ENCODE data around the gene ACSL1. TPM values are rescaled to one million over a fixed set of nuclear protein-coding genes. Genes with fewer than 3 reads are reported as not detected.
A peak's percentile ranks its signal among the peaks of the same experiment; 100 is the strongest.

The ACSL1 gene
- total RNA-seq, 2 experiments from 2014 or later = 22.0 to 22.2 TPM

DNA sequence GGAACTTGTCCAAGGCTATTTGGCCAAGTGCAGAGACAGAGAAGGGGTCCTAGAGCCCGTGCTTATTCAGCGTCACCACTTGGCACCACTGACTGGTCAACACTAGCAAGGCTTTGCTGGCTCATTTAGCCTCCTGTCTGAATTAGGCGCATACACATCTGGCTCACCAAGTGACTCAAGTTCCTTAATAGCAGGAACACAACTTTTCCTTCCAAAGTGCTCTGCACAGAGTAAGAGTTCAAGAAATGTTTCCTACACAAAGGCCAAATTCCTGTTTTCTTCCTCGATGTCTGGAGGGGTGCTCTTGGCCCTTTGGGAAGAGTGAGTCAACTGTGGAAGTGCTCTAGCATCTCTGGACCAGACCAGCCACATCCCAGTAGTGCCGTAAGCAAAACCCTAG, 65.1 kb downstream of the ACSL1 start:
- POLR2A ChIA-PET = no interaction called here
- no peak overlapping the region for H3K4me3 Mint-ChIP-seq
- no peaks in the 10 kb centered on the region for H3K27me3 Mint-ChIP-seq
- peaks cover 49% of the 10 kb centered on the region for H3K36me3 Mint-ChIP-seq
- no peak for DNase-seq
- no peaks in the 10 kb centered on the region for H3K9me3 Mint-ChIP-seq
- peaks cover 14% of the 10 kb centered on the region for H3K4me1 Mint-ChIP-seq (ENCODE audit: low read depth)
- no peak overlapping the region for H3K27ac Mint-ChIP-seq
- intact Hi-C loops (cut with micrococcal nuclease) = no loop called here
- CTCF ChIA-PET = no interaction called here

DNA sequence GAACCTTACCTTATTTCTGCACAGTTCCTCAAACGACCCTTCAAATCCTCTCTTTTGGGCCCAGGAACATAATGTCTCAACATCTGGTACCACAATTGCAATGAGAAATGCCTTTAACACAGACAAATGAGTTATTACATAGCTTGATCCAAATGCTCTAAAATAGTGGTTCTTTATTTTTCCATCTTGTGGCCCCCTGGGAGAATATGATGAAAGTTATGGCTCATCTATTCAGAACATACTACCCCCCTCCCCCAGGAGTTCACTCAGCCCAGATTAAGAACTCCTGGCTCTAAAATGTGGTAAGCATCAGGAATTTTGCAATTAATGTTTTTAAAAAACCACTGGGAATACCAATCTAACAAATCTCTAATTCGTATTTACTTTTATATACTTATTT, 68.0 kb downstream of the ACSL1 start:
- Mint-ChIP-seq H3K27ac (no peak overlapping the region), H3K9me3 (no peaks in the 10 kb centered on the region), H3K4me3 (no peak overlapping the region), H3K36me3 (peaks cover 49% of the 10 kb centered on the region), H3K27me3 (no peaks in the 10 kb centered on the region), H3K4me1 (ENCODE audit: low read depth) (peaks cover 14% of the 10 kb centered on the region)
- ChIA-PET POLR2A (no interaction called here), CTCF (interaction anchor here (1.0 kb wide), 1 partner anchor 11 kb away, joined by 3 read pairs; no protein-coding TSS in a partner anchor)
- DNase-seq = no peak
- intact Hi-C loops (cut with micrococcal nuclease) = no loop called here

DNA sequence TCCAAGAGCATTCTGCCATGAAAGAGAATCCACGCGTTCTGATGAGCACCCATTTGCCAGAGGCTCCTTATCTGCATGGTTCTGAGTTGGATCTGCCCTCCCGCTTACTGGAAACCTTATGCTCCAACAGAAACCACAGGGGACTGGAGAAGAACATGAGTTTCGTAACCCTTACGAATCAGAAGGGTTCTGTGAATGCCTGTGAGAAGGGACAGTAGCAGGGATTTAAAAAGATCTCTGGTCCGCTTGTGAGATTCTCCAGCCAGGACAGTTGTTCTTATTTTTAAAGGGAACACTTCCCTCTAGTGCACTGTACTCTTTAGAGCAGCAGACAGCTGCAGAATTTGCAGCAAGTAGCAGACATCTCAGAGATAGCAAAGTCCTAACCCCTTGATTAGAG, 69.4 kb downstream of the ACSL1 start:
- Mint-ChIP-seq H3K36me3 (peaks cover 41% of the 10 kb centered on the region), H3K9me3 (no peaks in the 10 kb centered on the region), H3K4me3 (no peak overlapping the region), H3K4me1 (ENCODE audit: low read depth) (peaks cover under 1% of the 10 kb centered on the region), H3K27me3 (no peaks in the 10 kb centered on the region), H3K27ac (no peak overlapping the region)
- intact Hi-C loops (cut with micrococcal nuclease) = no loop called here
- no peak for DNase-seq
- CTCF ChIA-PET = interaction anchor here (2.4 kb wide), 1 partner anchor 11 kb away, joined by 7 read pairs; no protein-coding TSS in a partner anchor
- POLR2A ChIA-PET = no interaction called here

DNA sequence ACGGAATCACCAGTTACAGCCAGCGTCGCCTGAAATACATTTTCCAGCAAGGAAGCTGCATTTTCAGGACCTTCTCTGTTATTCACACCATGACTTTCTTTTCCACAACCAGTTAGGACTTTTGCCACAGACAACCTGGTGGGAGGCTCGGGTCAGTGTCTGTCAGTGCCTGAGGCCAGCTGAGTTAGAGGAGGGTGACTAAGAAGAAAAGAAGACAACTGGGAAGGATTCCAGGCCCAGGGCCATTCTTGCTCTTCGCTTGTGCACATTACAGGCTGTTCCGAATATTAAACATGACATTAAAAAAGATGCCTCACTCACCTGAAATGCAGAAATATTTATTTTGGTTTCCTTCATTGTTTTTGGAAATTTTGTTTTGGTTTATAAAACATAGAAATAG, 70.5 kb downstream of the ACSL1 start:
- intact Hi-C loops (cut with micrococcal nuclease) = no loop called here
- H3K9me3 Mint-ChIP-seq = no peaks in the 10 kb centered on the region
- peaks cover 33% of the 10 kb centered on the region for H3K36me3 Mint-ChIP-seq
- H3K27me3 Mint-ChIP-seq = no peaks in the 10 kb centered on the region
- CTCF ChIA-PET = interaction anchor here (2.4 kb wide), 1 partner anchor 10 kb away, joined by 7 read pairs; no protein-coding TSS in a partner anchor
- no peak for DNase-seq
- no peak overlapping the region for H3K4me3 Mint-ChIP-seq
- no peaks in the 10 kb centered on the region for H3K4me1 Mint-ChIP-seq (ENCODE audit: low read depth)
- H3K27ac Mint-ChIP-seq = no peak overlapping the region
- POLR2A ChIA-PET = no interaction called here

DNA sequence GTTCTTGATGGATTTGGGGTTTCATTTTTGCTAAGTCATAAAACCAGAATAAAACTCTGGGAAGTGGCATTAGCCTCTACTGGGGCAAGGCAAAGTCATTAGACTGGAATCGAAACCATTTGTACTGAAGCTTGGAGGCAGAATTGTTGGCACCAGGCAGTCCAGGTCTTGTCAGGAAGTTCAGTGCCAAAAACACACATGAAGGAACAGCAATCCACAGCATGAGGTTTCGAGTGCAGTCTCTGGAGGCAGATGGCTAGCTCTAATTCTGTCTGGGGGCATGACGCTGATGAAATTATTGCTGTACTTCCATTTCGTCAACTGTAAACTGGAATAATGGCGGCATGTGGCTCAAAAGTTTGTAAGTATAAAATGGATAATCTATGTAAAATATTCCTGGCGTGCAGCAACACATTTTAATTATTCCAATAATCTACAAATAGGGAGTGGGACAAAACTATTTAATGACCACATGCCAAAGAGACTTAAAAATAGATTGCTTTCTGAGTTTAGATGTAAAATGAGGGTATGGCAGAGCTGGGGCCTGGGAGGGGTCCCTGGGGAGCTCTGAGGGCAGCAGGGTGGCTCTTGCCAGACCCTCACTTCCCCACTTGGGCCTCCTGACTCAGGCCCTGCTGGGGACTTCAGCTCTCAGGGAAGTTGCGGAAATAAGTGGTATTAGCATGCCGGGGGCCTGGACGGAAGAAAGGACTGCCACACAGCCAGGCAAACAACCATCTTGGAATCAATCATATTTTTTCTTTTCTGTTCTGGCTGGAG, 73.1 kb downstream of the ACSL1 start:
- ChIA-PET CTCF (no interaction called here), POLR2A (no interaction called here)
- H3K9me3 Mint-ChIP-seq = no peaks in the 10 kb centered on the region
- H3K4me3 Mint-ChIP-seq = no peak overlapping the region
- no peaks in the 10 kb centered on the region for H3K27me3 Mint-ChIP-seq
- no peak for DNase-seq
- peaks cover 20% of the 10 kb centered on the region for H3K36me3 Mint-ChIP-seq
- H3K27ac Mint-ChIP-seq = no peak overlapping the region
- intact Hi-C loops (cut with micrococcal nuclease) = no loop called here
- no peaks in the 10 kb centered on the region for H3K4me1 Mint-ChIP-seq (ENCODE audit: low read depth)

DNA sequence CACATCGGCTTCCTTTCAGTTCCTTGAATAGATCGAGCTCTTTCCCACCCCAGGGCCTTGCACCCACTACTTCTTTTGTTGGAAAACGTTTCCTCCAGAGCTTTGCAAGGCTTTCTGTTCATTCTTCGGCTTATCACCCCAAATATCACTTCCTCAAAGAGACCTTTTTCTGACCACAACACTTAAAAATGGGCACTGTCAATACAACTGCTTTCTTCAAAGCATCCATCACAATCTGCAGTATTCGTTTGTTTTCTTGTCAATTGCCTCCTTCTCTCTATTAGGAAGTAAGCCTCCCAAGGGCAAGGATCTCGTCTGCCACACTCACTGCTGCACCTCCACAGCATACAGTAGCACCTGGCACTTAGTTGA, 74.2 kb downstream of the ACSL1 start:
- Mint-ChIP-seq H3K36me3 (peaks cover 14% of the 10 kb centered on the region), H3K4me1 (ENCODE audit: low read depth) (no peaks in the 10 kb centered on the region), H3K9me3 (no peaks in the 10 kb centered on the region), H3K27ac (no peak overlapping the region), H3K4me3 (no peak overlapping the region), H3K27me3 (no peaks in the 10 kb centered on the region)
- ChIA-PET POLR2A (no interaction called here), CTCF (interaction anchor here (0.6 to 0.8 kb wide), 2 partner anchors 41 to 79 kb away, joined by 3 read pairs; no protein-coding TSS in a partner anchor)
- no peak for DNase-seq
- intact Hi-C loops (cut with micrococcal nuclease) = no loop called here

DNA sequence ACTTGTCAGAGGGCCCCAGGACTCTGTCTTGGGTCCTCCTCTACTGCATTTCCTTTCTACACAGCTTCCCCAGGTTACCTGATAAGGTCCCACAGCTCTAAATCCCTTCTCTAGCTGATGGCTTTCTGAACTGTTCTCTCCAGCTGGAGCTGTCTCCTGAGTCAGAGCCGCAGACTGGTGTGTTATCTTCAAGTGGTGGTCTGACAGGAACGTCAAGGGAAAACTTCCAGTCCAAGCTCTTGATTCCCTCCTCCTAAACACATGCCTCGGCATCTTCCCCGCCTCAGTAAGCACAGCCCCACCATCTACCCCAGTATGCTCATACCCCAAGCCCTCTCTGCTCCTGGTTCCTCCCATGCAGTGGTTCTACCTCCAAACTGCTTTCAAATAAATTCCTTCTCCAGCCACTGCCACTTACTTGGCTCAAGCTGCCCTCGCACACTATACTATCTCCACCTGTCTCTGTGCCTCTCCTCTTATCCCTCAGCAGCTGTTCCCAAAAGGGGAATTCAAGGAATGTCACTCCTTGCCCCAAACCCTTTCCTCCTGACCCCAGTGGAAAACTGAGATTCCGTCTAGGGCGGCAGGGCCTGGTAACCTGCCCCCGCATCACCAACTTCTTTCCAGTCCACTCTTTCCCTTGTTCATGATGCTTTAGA, 74.7 kb downstream of the ACSL1 start:
- no peak overlapping the region for H3K27ac Mint-ChIP-seq
- H3K27me3 Mint-ChIP-seq = no peaks in the 10 kb centered on the region
- no peak for DNase-seq
- H3K9me3 Mint-ChIP-seq = no peaks in the 10 kb centered on the region
- POLR2A ChIA-PET = no interaction called here
- peaks cover 14% of the 10 kb centered on the region for H3K36me3 Mint-ChIP-seq
- CTCF ChIA-PET = interaction anchor here (0.6 to 0.8 kb wide), 2 partner anchors 42 to 79 kb away, joined by 3 read pairs; no protein-coding TSS in a partner anchor
- H3K4me1 Mint-ChIP-seq (ENCODE audit: low read depth) = peaks cover 4% of the 10 kb centered on the region
- H3K4me3 Mint-ChIP-seq = no peak overlapping the region
- intact Hi-C loops (cut with micrococcal nuclease) = no loop called here

DNA sequence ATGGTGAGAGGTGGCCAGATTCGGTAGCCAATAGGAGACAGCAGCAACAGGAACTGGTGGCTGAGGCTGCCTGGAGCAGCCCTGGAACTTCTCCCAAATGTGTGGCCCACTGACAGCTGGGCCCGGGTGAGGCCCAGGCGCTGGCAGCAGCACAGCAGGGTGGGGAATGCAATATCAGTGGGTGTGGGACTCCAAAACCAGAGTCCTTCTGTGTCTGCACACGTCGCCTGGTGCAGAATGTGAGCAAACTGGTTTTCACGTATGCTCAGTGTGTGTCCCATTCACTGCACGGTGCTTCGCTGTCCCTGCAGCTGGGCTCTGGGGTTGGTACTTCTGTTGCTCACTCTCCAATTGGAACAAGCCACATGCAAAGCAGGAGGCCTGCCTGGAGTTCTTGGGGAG, 77.5 kb downstream of the ACSL1 start:
- CTCF ChIA-PET = no interaction called here
- H3K4me1 Mint-ChIP-seq (ENCODE audit: low read depth) = peaks cover 8% of the 10 kb centered on the region
- H3K27ac Mint-ChIP-seq = no peak overlapping the region
- H3K27me3 Mint-ChIP-seq = no peaks in the 10 kb centered on the region
- POLR2A ChIA-PET = no interaction called here
- no peaks in the 10 kb centered on the region for H3K36me3 Mint-ChIP-seq
- no peak for DNase-seq
- H3K4me3 Mint-ChIP-seq = no peak overlapping the region
- intact Hi-C loops (cut with micrococcal nuclease) = loop anchor here (5.0 to 10.0 kb wide), 4 partner anchors 74 to 347 kb away; no protein-coding TSS in a partner anchor
- H3K9me3 Mint-ChIP-seq = no peaks in the 10 kb centered on the region

DNA sequence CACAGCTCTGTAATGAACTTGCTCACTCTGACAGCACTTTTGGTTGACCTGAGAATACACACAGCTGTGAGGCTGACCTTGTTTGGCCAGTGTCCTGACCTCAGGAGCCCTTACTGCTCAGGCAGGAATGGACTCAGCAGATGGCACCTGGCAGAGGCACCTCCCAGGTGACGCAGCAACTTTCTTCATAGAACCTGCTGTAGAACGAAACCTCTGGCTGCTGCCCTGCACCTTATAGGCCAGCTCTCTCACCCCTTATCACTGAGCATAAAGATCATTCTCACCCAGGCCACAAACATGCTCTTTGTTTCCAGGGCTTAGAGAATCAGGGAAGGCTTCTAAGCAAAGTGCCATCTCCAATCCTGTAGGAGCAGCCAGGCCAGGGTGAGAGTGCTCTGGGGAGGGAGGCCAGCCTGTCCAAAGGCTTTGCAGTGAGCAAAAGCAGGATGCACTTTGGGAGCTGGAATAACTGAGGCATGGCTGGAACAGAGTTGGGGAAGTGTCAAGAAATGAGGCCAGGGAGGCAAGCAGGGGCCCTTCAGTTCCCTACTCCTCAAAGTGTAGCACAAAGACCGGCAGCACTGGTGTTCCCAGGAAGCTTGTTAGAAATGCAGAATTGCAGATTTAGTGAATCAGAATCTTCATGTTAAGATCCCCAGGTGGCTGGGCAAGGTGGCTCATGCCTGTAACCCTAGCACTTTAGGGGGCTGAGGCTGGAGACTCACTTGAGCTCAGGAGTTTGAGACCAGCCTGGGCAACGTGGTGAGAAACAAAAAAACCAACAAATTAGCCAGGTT, 78.5 kb downstream of the ACSL1 start:
- Mint-ChIP-seq H3K36me3 (no peaks in the 10 kb centered on the region), H3K9me3 (no peaks in the 10 kb centered on the region), H3K4me1 (ENCODE audit: low read depth) (peaks cover 8% of the 10 kb centered on the region), H3K27me3 (no peaks in the 10 kb centered on the region), H3K4me3 (no peak overlapping the region), H3K27ac (no peak overlapping the region)
- DNase-seq = no peak
- POLR2A ChIA-PET = no interaction called here
- CTCF ChIA-PET = interaction anchor here (1.1 to 2.5 kb wide), 3 partner anchors 45 to 258 kb away, joined by 3 to 12 read pairs (median 3); no protein-coding TSS in a partner anchor
- intact Hi-C loops (cut with micrococcal nuclease) = loop anchor here (5.0 to 10.0 kb wide), 4 partner anchors 75 to 348 kb away; no protein-coding TSS in a partner anchor

DNA sequence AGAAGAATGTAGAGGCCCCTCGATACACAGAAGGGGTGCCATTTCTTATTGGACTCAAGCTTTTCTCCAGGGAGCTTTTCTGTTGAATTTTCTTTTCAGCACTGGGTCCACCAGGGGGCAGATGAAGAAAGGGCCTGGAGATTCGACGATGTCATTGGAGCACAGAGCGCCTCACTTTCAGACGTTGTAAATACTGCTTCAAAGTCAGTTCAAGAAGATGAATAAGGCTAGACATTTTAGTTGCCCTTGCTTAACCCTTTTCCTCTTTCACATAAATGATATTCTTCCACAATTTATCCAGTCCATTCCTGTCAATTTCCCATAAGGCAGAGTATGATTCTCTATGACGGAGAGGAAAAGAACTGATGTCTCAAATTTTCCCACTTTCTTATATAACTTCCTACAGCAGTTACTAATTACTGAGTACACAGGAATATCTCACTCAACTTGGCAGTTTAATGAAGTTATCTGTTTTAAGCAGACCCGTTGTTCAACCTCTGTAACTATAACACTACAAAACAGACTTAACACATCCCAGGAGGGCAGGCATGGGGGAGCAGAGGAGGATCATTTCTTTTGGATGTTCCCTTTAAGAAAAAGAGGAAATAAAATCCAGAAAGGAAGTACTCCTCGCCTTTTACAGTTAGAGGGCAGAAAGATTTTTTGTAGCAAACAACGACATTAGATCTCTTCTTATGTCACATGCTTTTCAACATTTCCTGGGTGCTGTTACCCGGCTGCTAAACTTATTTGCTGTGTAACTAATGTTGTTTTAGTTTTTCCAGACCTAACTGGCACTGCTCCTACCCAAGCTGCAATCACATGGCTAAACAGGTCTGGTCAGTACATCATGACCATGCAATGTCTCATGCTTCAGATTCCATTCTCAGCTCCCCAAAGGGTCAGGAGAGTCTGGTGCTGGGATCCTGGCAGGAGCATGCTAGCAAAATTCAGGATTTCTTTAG, 79.7 kb downstream of the ACSL1 start:
- peak; percentile 80 for DNase-seq
- H3K9me3 Mint-ChIP-seq = no peaks in the 10 kb centered on the region
- H3K4me3 Mint-ChIP-seq = no peak overlapping the region
- intact Hi-C loops (cut with micrococcal nuclease) = loop anchor here (1.0 to 10.0 kb wide), 5 partner anchors 76 to 349 kb away; no protein-coding TSS in a partner anchor
- H3K27me3 Mint-ChIP-seq = no peaks in the 10 kb centered on the region
- ChIA-PET CTCF (interaction anchor here (0.5 to 2.5 kb wide), 32 partner anchors 8 to 482 kb away, joined by 3 to 15 read pairs (median 4); partner anchors contain the start of genes ACSL1 and CENPU), POLR2A (interaction anchor here (1.0 kb wide), 1 partner anchor 12 kb away, joined by 4 read pairs; the partner anchor contains the start of gene CENPU)
- H3K4me1 Mint-ChIP-seq (ENCODE audit: low read depth) = peaks cover 8% of the 10 kb centered on the region
- no peak overlapping the region for H3K27ac Mint-ChIP-seq
- H3K36me3 Mint-ChIP-seq = no peaks in the 10 kb centered on the region

DNA sequence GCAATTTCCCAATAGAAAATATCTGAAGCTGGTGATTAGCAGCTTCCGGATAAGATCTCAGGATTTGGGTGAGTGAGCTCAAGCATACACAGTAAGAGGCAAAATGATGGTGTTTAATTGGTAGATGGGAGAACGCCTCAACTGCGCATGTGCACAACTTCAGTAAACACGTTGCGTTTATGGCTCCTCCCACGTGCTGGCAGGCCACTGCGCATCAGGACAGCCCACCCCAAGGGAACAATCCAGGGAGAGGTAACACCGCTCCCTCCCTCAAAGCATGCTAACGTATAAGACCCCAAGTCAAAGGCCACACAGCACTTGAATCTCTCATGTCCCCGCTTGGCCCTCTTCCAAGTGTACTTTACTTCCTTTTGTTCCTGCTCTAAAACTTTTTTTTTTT, 81.5 kb downstream of the ACSL1 start:
- Mint-ChIP-seq H3K9me3 (no peaks in the 10 kb centered on the region), H3K36me3 (no peaks in the 10 kb centered on the region), H3K27me3 (no peaks in the 10 kb centered on the region), H3K4me1 (ENCODE audit: low read depth) (peaks cover 16% of the 10 kb centered on the region), H3K4me3 (no peak overlapping the region), H3K27ac (no peak overlapping the region)
- ChIA-PET POLR2A (no interaction called here), CTCF (no interaction called here)
- intact Hi-C loops (cut with micrococcal nuclease) = loop anchor here (10.0 kb wide), 1 partner anchor 351 kb away; no protein-coding TSS in a partner anchor
- DNase-seq = no peak

Data from activated CD4-positive, alpha-beta memory T cell treated with anti-CD3 and anti-CD28 coated beads for 36 hours (primary cell).